H9 (cell line): ENCODE results near the gene PTOV1. TPM values are rescaled to one million over a fixed set of nuclear protein-coding genes. Genes with fewer than 3 reads are reported as not detected.

Experiments used
- DNase-seq: peaks from one replicate; pipeline ENCODE4 v3.0.0-alpha.2; 2017
- H2AFZ ChIP-seq: one replicate; pipeline ENCODE4 v1.6.1; 2013; ENCODE audit warnings: mild to moderate bottlenecking, low read length, control low read depth, moderate library complexity
- H2AK5ac ChIP-seq: 2 replicates; pipeline ENCODE4 v1.6.1; 2013; ENCODE audit warnings: low read length, control low read depth, mixed read lengths; ENCODE audit not compliant: insufficient read length
- H2BK120ac ChIP-seq: one replicate; pipeline ENCODE4 v1.6.1; 2013; ENCODE audit warnings: low read depth, mild to moderate bottlenecking, low read length, control low read depth, inconsistent platforms; ENCODE audit not compliant: poor library complexity, severe bottlenecking
- H2BK12ac ChIP-seq: 2 replicates; pipeline ENCODE4 v1.6.1; 2013; ENCODE audit warnings: low read length, control low read depth, mixed read lengths, low read depth; ENCODE audit not compliant: insufficient read length
- H2BK15ac ChIP-seq: 2 replicates; pipeline ENCODE4 v1.6.1; 2013; ENCODE audit warnings: low read depth, low read length, control low read depth
- H2BK20ac ChIP-seq: one replicate; pipeline ENCODE4 v1.6.1; 2013; ENCODE audit warnings: low read depth, mild to moderate bottlenecking, low read length, control low read depth, inconsistent platforms; ENCODE audit not compliant: poor library complexity, severe bottlenecking
- H2BK5ac ChIP-seq: 2 replicates; pipeline ENCODE4 v1.6.1; 2013; ENCODE audit warnings: low read length, control low read depth, mixed read lengths; ENCODE audit not compliant: insufficient read length
- H3K14ac ChIP-seq: 2 replicates; pipeline ENCODE4 v1.6.1; 2013; ENCODE audit warnings: low read length, control low read depth; ENCODE audit not compliant: insufficient read depth
- H3K18ac ChIP-seq: 2 replicates; pipeline ENCODE4 v1.6.1; 2013; ENCODE audit warnings: low read depth, mild to moderate bottlenecking, mixed read lengths, low read length, control low read depth; ENCODE audit not compliant: insufficient read length
- H3K23ac ChIP-seq: 2 replicates; pipeline ENCODE4 v1.6.1; 2013; ENCODE audit warnings: low read length, control low read depth, mixed read lengths, low read depth; ENCODE audit not compliant: insufficient read length
- H3K23me2 ChIP-seq: 2 replicates; pipeline ENCODE4 v1.6.1; 2013; ENCODE audit warnings: low read depth, mild to moderate bottlenecking, mixed read lengths, low read length, control low read depth; ENCODE audit not compliant: insufficient read length, poor library complexity, severe bottlenecking
- H3K27ac ChIP-seq: 2 replicates; pipeline ENCODE4 v1.5.1; 2013; ENCODE audit warnings: low read length, control low read depth, mixed read lengths, low read depth; ENCODE audit not compliant: insufficient read length
- H3K27me3 ChIP-seq: 2 replicates; pipeline ENCODE4 v1.6.1; 2013; ENCODE audit warnings: low read length, control low read depth, inconsistent platforms; ENCODE audit not compliant: insufficient read depth
- H3K4ac ChIP-seq: 2 replicates; pipeline ENCODE4 v1.6.1; 2013; ENCODE audit warnings: low read depth, mild to moderate bottlenecking, control low read depth, inconsistent platforms, low read length, moderate library complexity
- H3K4me1 ChIP-seq: 2 replicates; pipeline ENCODE4 v1.6.1; 2013; ENCODE audit warnings: low read length, control low read depth, inconsistent platforms; ENCODE audit not compliant: insufficient read depth
- H3K4me2 ChIP-seq: 2 replicates; pipeline ENCODE4 v1.6.1; 2013; ENCODE audit warnings: low read length, control low read depth, mixed read lengths; ENCODE audit not compliant: insufficient read length, insufficient read depth
- H3K56ac ChIP-seq: 2 replicates; pipeline ENCODE4 v1.6.1; 2013; ENCODE audit warnings: low read depth, mild to moderate bottlenecking, mixed read lengths, low read length, control low read depth; ENCODE audit not compliant: insufficient read length
- H3K79me1 ChIP-seq: 2 replicates; pipeline ENCODE4 v1.6.1; 2013; ENCODE audit warnings: low read depth, mild to moderate bottlenecking, moderate library complexity, low read length, control low read depth, inconsistent platforms; ENCODE audit not compliant: insufficient read depth, poor library complexity, severe bottlenecking
- H3K79me2 ChIP-seq: 2 replicates; pipeline ENCODE4 v1.6.1; 2013; ENCODE audit warnings: low read length, control low read depth, inconsistent platforms; ENCODE audit not compliant: insufficient read depth
- H3K9ac ChIP-seq: 2 replicates; pipeline ENCODE4 v1.6.1; 2013; ENCODE audit warnings: low read length, control low read depth, mixed read lengths; ENCODE audit not compliant: insufficient read length; ENCODE audit errors: extremely low read depth
- H3K9me3 ChIP-seq: one replicate; pipeline ENCODE4 v1.6.1; 2013; ENCODE audit warnings: low read depth, low read length, inconsistent platforms; ENCODE audit not compliant: control insufficient read depth
- H3T11ph ChIP-seq: one replicate; pipeline ENCODE4 v1.6.1; 2013; ENCODE audit warnings: mild to moderate bottlenecking, low read length, control low read depth, inconsistent platforms
- H4K20me1 ChIP-seq: one replicate; pipeline ENCODE4 v1.6.1; 2013; ENCODE audit not compliant: control insufficient read depth, insufficient read length, insufficient read depth
- H4K5ac ChIP-seq: 2 replicates; pipeline ENCODE4 v1.6.1; 2013; ENCODE audit warnings: low read depth, mild to moderate bottlenecking, mixed read lengths, low read length, control low read depth; ENCODE audit not compliant: insufficient read length
- H4K8ac ChIP-seq: replicated peaks from 2 replicates; pipeline ENCODE4 v1.6.1; 2013; ENCODE audit warnings: low read length, control low read depth, mixed read lengths, low read depth; ENCODE audit not compliant: insufficient read length
- H4K91ac ChIP-seq: 2 replicates; pipeline ENCODE4 v1.6.1; 2013; ENCODE audit warnings: low read depth, mild to moderate bottlenecking, moderate library complexity, mixed read lengths, low read length, control low read depth; ENCODE audit not compliant: insufficient read length
- H3K27ac Mint-ChIP-seq, 3 experiments: 2 replicates in 2 of 3; 3 replicates in 1 of 3; pipeline ENCODE4 v1.8.0; 2020 to 2021; ENCODE audit warnings: mixed read lengths in 3 of 3, mild to moderate bottlenecking in 1 of 3, moderate library complexity in 1 of 3
- H3K27me3 Mint-ChIP-seq: 2 replicates; pipeline ENCODE4 v1.8.0; 2021; ENCODE audit warnings: low read depth, mild to moderate bottlenecking, moderate library complexity, mixed read lengths
- H3K36me3 Mint-ChIP-seq, 3 experiments: 2 replicates in 2 of 3; 3 replicates in 1 of 3; pipeline ENCODE4 v1.8.0; 2020 to 2021; ENCODE audit warnings: low read depth in 3 of 3, mixed read lengths in 3 of 3; ENCODE audit not compliant: insufficient read depth in 1 of 3
- H3K4me1 Mint-ChIP-seq, 2 experiments: 2 replicates each; pipeline ENCODE4 v1.8.0; 2020; ENCODE audit warnings: mixed read lengths in 2 of 2
- H3K4me3 Mint-ChIP-seq, 2 experiments: 2 replicates in 1 of 2; 3 replicates in 1 of 2; pipeline ENCODE4 v1.8.0; 2020 to 2021; ENCODE audit warnings: mild to moderate bottlenecking in 2 of 2, mixed read lengths in 2 of 2, moderate library complexity in 1 of 2
- H3K9me3 Mint-ChIP-seq, 2 experiments: 2 replicates in 1 of 2; 3 replicates in 1 of 2; pipeline ENCODE4 v1.8.0; 2020; ENCODE audit warnings: mild to moderate bottlenecking in 2 of 2, mixed read lengths in 2 of 2, moderate library complexity in 1 of 2
- WGBS: extraction: QIAGEN DNeasy Blood & Tissue Kit; methylation state at CpG from one replicate; pipeline ENCODE4 v1.1.7; 2013; ENCODE audit warnings: missing lambda C conversion rate, low lambda C conversion rate, mixed read lengths; ENCODE audit not compliant: insufficient read length; ENCODE audit errors: extremely low coverage; 5-methylcytosine and 5-hydroxymethylcytosine counted together
- total RNA-seq: library from RNA; stranded (reverse); gene quantifications from 2 replicates; pipeline ENCODE4 v1.2.1, GENCODE V29; 2021
- TF ChIP-seq, protein P1 (sequence below): fragments of 200-600 bp; sonication (generic); conservative IDR thresholded peaks from 3 replicates; pipeline ENCODE4 v1.8.0; 2021; ENCODE audit warnings: antibody characterized with exemption, mild to moderate bottlenecking

Gene PTOV1
- total RNA-seq, 1 experiment from 2014 or later = 309 TPM

- no peak overlapping the region for H3K4me2 ChIP-seq
- H2BK5ac ChIP-seq = no peak overlapping the region
- no peak overlapping the region for H2BK120ac ChIP-seq
- no peaks in the 10 kb centered on the region; the same call in 1 of the 2 replicates for H3K4me1 ChIP-seq
- H3K27ac Mint-ChIP-seq = peak overlapping the region in 2 of 3 experiments; percentile 22 to 49; a peak in 2 of 7 replicates
- no peak overlapping the region for H2BK20ac ChIP-seq
- H2AK5ac ChIP-seq = no peak overlapping the region
- no peak overlapping the region for H2BK15ac ChIP-seq
- no peak overlapping the region for H2BK12ac ChIP-seq
- DNase-seq = no peak
- H3K9me3 Mint-ChIP-seq = peaks cover 0 to under 1% of the 10 kb centered on the region in 2 experiments; a peak in 2 of 5 replicates
- no peak overlapping the region for H3K4ac ChIP-seq
- H3K27ac ChIP-seq = no peak overlapping the region
- no peaks in the 10 kb centered on the region for H3K27me3 ChIP-seq
- H3T11ph ChIP-seq = no peak overlapping the region
- peaks cover 30 to 62% (median 62%) of the 10 kb centered on the region in 3 experiments for H3K36me3 Mint-ChIP-seq
- no peak overlapping the region for H4K8ac ChIP-seq
- peak overlapping the region; percentile 46 to 52 for H3K4me3 Mint-ChIP-seq
- peaks cover 10% of the 10 kb centered on the region for H3K23me2 ChIP-seq
- peaks cover 9% of the 10 kb centered on the region; the same call in 1 of the 2 replicates for H3K79me2 ChIP-seq
- WGBS = no CpG with 5 or more reads among the region's 10 CpGs
- TF ChIP-seq, protein P1, sequence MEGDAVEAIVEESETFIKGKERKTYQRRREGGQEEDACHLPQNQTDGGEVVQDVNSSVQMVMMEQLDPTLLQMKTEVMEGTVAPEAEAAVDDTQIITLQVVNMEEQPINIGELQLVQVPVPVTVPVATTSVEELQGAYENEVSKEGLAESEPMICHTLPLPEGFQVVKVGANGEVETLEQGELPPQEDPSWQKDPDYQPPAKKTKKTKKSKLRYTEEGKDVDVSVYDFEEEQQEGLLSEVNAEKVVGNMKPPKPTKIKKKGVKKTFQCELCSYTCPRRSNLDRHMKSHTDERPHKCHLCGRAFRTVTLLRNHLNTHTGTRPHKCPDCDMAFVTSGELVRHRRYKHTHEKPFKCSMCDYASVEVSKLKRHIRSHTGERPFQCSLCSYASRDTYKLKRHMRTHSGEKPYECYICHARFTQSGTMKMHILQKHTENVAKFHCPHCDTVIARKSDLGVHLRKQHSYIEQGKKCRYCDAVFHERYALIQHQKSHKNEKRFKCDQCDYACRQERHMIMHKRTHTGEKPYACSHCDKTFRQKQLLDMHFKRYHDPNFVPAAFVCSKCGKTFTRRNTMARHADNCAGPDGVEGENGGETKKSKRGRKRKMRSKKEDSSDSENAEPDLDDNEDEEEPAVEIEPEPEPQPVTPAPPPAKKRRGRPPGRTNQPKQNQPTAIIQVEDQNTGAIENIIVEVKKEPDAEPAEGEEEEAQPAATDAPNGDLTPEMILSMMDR = no peak
- H3K9ac ChIP-seq = no peak overlapping the region
- H3K56ac ChIP-seq = no peak overlapping the region
- H3K18ac ChIP-seq = no peak overlapping the region
- no peak overlapping the region for H4K91ac ChIP-seq
- H3K79me1 ChIP-seq = peaks cover 11% of the 10 kb centered on the region
- H3K27me3 Mint-ChIP-seq = peaks cover 2% of the 10 kb centered on the region; the same call in 1 of the 2 replicates
- no peak overlapping the region for H2AFZ ChIP-seq
- no peak overlapping the region for H3K14ac ChIP-seq
- no peak overlapping the region for H4K5ac ChIP-seq
- H4K20me1 ChIP-seq = peaks cover 6% of the 10 kb centered on the region
- H3K23ac ChIP-seq = no peak overlapping the region
- H3K4me1 Mint-ChIP-seq = peaks cover 22 to 27% of the 10 kb centered on the region in 2 experiments
- H3K9me3 ChIP-seq = no peaks in the 10 kb centered on the region
Measured at GRCh38 chr19:49853852-49854377, 3.0 kb downstream of the PTOV1 start.
